Measurements from ENCODE around the gene TBX21.

- TF ChIP-seq CTCF (IDR thresholded peaks at IDR 0.05) (no peak), POLR2A (IDR thresholded peaks at IDR 0.05; ENCODE audit: low read depth) (no peak), EP300 (IDR thresholded peaks at IDR 0.05) (no peak), POLR2AphosphoS5 (IDR thresholded peaks at IDR 0.05) (no peak)
Measured at GRCh38 chr17:47792457-47792856, 59.4 kb downstream of the TBX21 start.
